GM18907 (cell line): Measurements from ENCODE around the gene GUCA2B.

Experiments used
- ATAC-seq: cut with Tn5 transposase; IDR thresholded peaks from one replicate; pipeline ENCODE4 v1.9.1; 2021; ENCODE audit warnings: mild to moderate bottlenecking, moderate library complexity; ENCODE audit not compliant: unreplicated experiment

Gene GUCA2B

DNA sequence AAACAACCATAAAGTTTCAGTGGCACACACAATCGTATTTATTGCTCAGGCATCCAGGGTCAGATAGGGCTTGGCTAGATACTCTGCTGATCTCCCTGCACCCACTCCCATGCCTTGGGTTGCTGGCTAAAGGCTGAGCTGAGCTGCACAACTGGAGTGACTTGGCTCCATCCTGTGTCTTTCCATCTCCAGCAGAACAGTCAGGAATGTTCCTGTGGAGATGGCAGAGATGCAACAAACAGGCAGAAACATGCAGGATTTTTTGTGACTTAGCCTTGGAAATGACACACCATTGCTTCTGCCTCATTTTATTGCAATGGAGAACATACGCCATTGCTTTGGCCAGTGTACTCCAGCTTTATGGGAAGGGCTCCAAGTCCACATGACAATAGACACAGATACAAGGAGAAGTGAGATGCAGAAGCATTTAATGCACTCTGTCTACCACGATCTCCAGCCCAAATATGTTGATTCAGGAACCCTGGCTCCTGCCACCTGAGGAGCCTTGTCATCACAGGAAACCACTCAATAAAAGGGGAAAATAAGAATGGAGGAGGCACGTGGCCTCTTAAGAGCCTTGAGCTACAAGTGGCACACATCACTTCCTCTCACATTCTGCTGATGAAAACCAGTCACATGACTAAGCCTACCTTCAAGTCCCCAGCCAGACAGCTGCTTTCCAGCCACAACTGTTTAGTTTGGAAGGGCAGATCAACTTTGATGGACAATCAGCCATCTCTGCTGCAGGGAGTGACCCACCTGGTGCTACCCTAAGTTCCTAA is 10.1 kb upstream of the GUCA2B start:
- no peak for ATAC-seq

DNA sequence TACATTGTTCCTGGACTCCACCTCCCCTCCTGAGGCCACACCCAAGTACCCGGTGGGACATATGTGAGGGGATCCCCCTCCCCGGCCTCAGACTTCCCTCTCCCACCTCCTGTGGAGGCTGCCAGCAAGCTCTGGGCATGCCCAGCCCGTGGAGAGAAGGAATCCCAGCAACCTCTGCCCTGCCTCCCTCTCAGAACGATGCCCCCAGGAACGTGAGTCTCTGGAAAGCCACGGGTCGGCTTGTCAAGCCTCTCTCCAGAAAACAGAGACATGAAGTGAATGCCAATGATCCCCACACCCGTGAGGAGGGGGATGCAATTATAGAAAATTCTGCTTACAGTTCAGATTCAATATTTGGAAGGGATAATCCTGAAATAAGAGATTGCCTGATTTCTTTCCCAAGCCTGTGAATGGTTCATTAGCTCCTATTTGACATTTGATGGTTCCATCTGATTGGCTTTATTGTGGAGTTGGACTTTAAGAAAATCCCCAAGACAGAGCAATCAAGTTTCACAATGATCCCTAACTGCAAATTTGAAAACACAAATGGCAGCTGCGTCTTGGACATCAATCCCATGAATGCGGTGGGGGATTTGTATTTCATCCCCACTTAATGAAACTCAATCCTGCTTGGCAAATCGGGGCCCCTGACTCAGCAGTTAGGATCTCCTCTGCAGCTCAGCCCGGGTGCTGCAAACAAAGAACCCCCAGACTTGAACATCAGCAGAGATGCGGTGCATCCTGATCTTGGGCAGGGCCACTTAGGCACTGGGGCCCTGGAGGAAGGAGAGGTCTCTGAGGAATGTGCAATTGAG is 9.1 kb upstream of the GUCA2B start:
- no peak for ATAC-seq

DNA sequence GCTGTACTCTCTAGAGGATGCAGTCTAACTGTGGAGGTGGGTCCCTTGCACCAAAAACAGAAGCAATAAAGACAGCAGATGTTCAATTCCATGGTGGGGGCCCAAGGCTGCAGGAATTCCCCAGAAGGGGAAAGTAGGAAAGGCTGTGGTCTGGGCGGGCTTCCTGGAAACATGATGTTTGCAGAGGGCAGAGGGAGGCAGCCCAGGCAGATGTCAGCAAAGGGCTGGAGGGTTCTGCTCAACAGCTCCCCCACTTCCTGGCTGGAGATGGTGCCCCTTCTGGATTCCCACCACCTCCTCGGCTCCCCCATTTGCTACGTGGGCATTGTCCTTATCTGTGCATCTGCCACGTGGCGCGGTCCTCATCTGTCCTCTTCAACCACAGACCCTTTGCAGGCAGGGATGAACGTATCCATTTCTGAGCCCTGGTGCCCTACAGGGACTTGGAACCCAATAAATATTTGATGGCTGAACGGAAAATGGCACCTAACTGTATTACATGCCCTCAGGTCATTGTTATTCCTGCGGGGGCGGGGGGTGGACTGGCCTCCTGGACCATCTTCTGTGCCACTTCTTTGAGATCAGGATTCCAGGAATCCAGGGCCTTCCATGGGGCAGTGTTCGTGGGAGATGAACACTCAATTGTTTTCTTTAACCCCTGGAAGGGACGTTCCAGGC is 8.4 kb upstream of the GUCA2B start:
- no peak for ATAC-seq

DNA sequence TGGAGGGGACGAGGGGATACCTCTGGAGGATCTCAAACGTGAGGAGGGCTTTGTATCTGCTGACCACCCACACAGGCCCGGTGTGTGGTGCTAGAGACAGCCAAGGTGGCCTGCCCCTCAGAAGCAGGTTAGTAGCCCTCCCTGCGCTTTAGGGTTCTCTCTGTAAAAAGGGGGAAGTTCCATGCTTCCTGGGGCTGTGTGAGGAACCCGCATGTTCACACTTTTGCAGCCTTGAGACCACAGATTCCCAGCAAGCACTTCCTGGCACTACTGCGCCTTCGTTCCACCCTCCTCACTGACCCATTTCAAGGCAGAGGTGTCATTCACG is 7.9 kb upstream of the GUCA2B start:
- no peak for ATAC-seq

DNA sequence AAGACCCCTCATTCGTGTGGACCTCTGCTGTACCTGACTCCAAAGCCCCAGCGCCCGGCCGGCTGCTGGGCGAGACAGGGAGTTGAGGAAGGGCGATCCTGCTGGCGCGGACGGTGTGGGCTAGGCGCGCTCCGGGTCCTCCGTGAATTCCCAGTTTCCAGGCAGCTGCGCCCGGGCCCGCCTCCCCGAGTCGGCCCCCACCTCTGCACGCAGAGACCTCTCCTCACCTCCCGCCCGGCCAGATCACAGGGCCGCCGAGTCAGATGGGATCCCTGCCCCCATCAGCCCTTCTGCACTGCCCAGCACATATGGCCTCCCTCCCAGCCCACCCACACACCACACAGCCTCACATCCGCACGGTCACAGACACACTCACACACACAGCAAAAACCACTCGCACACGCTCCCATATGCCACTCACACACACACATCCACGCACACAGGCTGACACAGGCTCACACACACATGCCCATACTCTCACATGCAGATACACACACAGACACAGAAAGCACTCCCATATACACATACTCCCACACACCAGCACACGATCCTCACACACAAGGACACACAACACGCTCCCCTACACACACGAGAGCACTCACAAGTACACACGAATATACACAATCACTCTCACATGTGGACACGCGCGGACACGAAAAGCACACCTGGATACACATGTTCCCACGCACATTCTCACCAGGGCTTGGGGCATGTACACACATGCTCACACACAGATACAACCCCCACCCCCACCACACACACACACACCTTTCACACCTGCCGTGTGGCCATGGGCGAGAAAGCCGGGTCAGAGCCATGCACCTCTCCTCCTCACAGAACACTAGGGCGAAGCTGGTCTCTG is 7.2 kb upstream of the GUCA2B start:
- ATAC-seq = no peak

DNA sequence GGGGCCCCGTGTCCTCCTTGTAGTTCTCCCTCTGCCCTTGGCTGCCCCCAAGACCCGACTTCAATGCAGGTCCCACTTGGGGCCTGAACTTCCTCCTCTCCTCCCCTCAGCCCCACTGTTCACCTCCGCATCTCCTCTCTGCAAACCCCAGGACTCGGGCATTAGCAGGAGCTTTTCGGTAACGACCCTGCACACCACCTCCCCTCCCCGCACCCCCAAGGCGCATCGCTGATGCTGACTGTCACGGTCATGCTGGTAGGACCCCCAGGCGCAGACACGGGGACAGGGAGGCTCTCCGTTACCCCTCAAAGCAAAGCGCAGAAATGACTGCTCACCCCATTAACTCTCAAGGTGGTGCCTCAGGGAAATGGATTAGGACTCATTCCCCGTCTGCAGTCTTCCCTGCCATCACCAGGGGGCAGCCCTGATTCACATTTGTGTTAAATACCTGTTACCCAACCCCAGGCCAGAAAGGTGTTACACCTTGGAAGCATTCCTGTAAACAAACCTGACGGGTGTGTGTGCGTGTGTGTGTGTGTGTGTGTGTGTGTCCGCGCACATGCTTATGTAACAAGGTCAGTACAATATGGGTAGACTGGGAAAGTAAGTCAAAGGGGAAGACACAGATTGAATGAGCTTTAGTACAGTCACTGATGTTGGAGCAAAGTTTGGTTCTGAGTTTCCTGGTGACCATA is 6.4 kb upstream of the GUCA2B start:
- no peak for ATAC-seq

DNA sequence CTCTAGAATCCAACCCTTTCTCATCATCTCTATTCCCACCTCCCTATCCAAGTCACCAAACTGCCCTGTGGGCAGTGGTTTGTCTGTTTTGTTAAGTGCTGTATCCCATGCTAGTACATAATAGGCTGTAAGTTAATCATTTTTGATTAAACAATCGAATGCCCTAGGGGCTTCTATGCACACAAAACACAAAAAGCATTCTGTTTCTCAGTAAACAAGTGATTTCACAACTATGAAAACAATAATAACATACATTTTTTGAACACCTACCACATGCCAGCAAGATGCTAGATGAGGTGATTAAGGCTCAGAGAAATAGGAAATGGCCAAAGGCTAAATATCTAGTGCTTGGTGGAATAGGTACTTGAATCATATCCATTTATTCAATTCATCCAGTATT is 5.0 kb upstream of the GUCA2B start:
- ATAC-seq = no peak

DNA sequence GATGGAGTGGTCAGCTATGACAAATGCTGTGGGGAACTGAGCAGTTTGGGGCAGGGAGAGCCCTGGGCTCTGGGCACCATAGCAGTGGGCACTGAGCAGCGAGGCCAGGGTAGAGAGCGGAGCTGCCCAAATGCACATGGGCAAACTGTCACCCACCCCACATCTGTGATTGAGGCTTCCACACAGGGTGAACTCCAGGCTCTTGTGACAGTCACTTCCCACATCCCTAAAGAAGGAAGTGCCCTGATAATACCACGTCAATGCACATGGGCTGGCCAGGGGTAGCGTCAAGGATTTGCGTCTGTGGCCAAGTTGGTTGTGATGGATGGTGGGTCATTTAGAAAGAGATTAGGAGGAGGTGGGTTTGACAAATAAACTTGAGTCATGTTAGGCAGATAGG is 2.6 kb upstream of the GUCA2B start:
- no peak for ATAC-seq

DNA sequence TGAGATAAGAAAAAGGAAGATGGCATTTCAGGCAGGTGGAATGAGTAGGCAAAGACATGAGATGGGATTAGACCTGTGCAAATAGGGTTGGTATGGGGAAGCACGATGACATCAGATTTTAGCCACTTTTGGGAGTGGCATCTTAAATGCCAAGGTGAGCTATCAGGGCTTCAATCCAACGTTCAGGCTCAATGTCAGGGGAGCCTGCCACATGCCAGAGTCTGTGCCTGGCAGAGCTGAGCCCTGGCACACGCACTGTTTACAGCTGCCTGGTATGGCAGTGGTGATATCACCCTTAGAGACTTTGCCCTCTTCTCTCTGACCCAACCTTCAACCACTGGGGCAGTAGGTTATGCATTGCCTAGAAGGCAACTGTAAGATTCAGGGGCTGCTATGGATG is 1.1 kb upstream of the GUCA2B start:
- no peak for ATAC-seq

DNA sequence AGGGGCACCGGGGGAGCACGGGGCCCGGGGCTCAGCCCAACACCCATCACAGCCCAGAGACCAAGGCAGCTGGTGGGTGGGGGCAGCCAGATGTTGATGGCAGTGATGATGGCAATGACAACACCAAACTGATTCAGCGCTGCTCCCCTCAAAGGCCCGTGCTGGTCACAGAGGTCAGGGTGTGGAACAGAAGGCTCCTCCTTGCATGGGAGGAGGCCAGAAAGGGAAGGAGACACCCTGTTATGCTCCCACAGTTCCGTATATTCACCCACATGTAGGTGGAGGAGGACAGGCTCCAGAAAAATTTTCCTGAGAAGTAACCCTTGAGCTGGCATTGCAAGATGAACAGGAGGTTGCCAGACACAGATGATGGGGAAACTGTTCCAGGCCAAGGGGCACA is 414 bp downstream of the GUCA2B start:
- ATAC-seq = no peak

DNA sequence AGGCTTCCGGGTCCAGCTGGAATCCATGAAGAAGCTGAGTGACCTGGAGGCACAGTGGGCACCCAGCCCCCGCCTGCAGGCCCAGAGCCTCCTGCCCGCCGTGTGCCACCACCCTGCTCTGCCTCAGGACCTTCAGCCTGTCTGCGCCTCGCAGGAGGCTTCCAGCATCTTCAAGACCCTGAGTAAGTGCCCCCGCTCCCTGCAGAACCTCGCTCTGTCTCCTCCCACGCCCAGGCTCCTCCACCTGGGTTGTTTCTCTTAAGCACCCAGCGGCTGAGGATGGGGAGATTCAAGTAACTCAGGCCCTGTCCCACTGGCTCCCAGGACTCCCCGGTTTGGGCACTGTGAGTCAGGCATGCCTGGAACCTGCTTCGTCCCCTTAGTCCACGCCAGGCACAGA is 1.5 kb downstream of the GUCA2B start:
- no peak for ATAC-seq

DNA sequence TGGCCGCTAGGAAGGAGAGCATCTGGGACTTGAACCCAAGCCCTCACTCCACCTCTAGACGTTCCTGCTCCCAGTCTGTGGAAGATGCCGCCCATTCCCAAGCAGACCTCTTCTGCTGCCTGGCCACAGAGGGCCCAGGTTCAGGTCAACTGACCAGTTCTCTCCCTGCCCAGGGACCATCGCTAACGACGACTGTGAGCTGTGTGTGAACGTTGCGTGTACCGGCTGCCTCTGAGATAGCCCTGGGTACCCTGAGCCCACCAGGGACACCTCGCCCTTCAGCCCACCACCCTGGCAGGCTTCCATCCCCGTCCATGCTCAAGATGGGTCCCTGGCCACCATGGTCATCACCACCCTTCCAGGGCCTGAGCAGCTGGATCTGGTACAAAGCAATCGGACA is 2.2 kb downstream of the GUCA2B start:
- no peak for ATAC-seq

DNA sequence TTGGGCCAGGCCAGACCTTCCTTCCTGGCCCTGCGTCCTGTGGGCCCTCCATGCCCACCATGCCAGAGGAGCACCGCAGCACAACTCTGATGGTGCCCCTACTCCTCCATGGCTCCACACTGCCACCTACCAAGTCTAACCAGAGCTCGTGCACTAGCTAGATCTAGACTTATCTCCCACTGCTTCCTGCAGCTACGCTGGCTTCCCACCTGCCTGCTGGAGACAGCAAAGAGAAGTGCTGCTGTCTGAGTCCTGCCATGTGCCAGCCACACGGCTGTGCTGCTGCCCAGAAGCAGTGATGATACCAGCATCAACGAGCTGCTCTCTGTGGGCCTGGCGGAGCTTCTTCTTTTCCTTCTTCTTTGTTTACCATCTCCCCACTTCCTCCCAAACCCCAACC is 4.5 kb downstream of the GUCA2B start:
- no peak for ATAC-seq

DNA sequence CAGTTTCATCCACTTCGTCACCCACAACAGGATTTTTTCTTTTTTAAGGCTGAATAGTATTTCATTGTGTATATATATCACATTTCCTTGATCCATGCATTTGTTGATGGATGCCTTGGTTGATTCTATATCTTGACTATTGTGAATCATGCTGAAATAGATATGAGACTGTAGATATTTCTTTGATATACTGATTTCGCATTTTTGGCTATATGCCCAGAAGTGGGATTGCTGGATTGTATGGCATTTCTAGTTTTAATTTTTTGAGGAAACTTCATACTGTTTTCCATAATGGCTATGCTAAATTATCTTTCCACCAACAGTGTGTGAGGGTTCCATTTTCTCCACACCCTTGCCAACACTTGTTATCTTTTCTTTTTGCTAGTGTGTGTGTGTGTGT is 5.0 kb downstream of the GUCA2B start:
- no peak for ATAC-seq

DNA sequence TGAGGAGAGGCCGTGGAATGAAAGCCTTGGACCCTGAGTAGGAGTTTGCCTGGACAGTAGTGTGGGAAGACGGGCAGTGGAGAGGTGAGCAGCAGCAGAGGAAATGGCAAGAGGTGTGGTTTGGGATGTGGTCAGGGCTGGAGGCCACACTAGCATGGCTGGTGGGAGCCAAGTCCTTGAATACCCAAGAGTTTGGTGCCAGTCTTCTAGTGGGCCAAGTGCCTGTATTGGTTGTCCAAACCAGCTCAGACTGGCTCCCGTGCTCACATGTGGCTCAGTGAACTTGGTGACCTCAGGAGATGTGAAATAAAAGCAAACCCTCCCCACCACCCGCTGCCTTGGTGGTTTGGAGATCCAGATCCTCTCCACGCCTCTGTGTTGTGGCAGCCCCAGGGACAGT is 9.0 kb downstream of the GUCA2B start:
- ATAC-seq = no peak

DNA sequence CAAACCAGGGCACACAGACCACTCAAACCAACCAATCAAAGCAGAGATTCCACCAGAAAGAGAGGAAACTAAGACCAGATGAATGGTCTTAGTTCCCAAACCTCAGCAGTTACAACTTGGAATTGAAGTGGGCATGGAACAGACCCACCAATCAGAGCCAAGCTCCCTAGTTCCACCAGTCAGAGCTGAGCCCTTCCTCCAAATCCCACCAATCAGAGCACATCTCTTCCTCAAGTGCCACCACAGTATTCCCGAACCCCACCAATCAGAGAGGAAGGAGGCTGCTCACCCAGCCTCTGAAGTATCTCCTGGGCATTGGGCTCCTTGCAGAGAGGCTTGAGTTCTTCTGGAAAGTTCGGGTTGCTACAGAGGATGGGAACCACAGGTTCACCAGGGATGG is 9.9 kb downstream of the GUCA2B start:
- ATAC-seq = no peak

DNA sequence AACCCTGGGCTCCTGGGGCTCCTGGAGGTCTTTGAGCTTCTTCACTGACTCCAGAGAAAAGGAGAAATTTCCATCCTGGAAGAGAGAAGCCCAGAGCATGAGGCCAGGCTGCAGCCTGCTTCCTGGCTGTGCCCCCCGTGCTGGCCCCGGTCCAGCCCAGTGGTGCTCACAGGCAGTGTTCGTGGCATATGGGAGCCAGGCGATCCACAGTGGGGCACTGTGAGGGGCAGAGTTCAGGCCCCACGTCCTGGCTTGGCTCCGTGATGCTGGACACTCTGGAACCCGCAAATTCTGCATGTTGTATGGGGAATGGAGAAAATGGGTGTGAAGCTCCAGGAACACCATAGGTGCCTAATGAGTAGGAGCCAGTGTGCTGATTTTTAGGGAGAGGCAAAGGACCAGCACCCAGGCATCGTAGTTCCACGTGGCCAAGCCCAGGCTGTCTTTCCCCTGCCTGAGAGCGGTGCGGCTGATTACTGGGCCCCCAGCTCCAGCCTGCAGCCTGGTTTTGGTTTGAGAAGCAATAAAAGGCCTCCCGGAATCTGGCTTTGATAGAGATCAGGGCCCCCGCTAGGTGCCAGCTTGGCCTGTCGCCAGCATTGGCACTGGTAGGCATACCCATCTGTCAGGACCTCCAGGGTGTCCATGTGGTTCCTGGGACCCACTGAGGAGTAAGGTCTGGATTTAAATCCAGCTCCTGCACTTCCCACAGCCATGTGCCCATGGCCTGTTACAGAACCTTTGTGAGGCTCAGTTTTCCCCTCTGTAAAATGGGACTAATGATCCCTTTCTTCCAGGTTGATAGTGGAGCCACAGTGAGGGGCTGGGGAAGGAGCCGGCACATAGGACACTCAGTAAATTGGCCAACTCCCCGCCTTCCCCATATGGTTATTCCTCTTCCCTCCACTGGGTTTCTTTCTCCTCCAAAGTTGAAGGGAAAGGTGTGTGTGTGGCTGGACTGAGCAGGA is 10.6 kb downstream of the GUCA2B start:
- ATAC-seq = no peak

DNA sequence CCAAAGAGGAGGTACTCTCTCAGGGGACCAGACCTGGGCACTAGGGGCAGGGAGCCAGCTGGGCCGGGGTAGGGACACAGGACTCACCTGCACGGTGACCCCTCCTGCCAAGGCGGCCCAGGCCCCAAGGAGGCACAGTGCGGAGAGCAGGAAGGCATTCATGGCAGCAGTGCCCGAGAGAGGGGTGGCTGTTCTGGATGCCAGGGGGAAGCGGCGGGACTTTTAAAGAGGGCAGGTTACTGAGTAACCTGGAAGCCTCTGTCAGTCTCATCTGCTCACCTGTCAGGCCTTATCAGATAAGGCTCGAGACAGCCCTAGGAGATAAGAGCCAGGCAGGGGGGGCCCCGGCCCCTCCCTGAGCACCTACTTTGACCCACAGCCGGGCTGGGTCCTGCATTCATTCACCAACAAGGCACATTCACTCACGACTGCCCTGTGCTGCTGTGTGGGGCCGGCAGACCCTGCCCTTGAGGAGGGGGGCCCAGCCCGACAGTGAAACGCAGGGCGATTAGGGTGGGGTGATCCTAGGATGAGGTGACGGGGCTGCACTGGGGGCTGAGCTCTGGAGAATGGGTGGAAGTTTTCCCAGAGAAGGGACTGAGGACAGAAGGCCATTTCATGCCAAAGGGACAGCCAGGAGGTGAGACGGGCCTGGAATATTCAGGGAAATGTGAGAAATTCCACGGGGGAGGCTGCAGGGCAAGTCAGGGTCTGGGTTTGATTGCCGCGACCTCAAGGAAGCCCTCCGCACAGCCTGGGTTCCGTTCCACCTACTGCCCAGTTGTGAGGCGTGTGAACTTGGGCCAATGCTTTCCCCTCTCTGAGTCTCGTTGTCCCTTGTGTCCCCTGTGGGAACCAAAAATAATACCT is 11.6 kb downstream of the GUCA2B start, which contains the start of gene GUCA2A:
GUCA2A (minus strand) TSS at position 195 of the 870 bp plus-strand sequence; CDS start at position 162, 33 bp downstream.
- no peak for ATAC-seq
